Tibial artery (tissue), 4 donors: ENCODE data around the gene RBM17.
"Not testable (repeated sequence)": the region's sequence is repeated elsewhere in the genome, so short reads cannot be mapped to it uniquely, and the experiment has no call there.

Source experiments
- DNase-seq, 2 donors: peaks; one replicate each; pipeline ENCODE4 v3.0.0-alpha.2; 2019
- H3K27ac ChIP-seq, 2 donors: fragments of 200-600 bp; sonication (generic) in 1 of 2; 1 replicate in 1 of 2; 2 replicates in 1 of 2; pipeline ENCODE4 v1.5.1; 2018 to 2019; ENCODE audit warnings: mild to moderate bottlenecking in 1 of 2
- H3K27me3 ChIP-seq, 2 donors: fragments of 200-600 bp; sonication (generic) in 1 of 2; one replicate each; pipeline versions ENCODE4 v1.5.1 to v1.6.0; 2016 to 2019
- H3K36me3 ChIP-seq, 3 donors: fragments of 200-600 bp; sonication (generic) in 2 of 3; one replicate each; pipeline ENCODE4 v1.5.1; 2016 to 2019; ENCODE audit warnings: mild to moderate bottlenecking in 2 of 3
- H3K4me1 ChIP-seq, 4 donors: fragments of 200-600 bp; sonication (generic) in 2 of 4; 1 replicate in 3 of 4; 2 replicates in 1 of 4; pipeline ENCODE4 v1.5.1; 2016 to 2019
- H3K4me3 ChIP-seq, 2 donors: fragments of 200-600 bp; sonication (generic) in 1 of 2; 1 replicate in 1 of 2; 2 replicates in 1 of 2; pipeline ENCODE4 v1.5.1; 2018 to 2019; ENCODE audit warnings: mild to moderate bottlenecking in 2 of 2
- H3K9me3 ChIP-seq, 3 donors: fragments of 200-600 bp; sonication (generic) in 1 of 3; one replicate each; pipeline ENCODE4 v1.5.1; 2016 to 2019
- intact Hi-C: fragments of 100-400 bp; cut with DNase I; formaldehyde crosslinking; loops from one replicate; pipeline ENCODE4 v1.15.0; 2023; ENCODE audit warnings: low total_unique reads
- TF ChIP-seq, protein P1 (sequence below), 2 experiments: fragments of 200-600 bp in 1 of 2; fragments of 450-650 bp in 1 of 2; IDR thresholded peaks; one replicate each; pipeline ENCODE4 v1.5.1; 2017 to 2019; ENCODE audit warnings: antibody characterized with exemption in 2 of 2, mild to moderate bottlenecking in 1 of 2, moderate library complexity in 1 of 2

Gene RBM17, protein sequence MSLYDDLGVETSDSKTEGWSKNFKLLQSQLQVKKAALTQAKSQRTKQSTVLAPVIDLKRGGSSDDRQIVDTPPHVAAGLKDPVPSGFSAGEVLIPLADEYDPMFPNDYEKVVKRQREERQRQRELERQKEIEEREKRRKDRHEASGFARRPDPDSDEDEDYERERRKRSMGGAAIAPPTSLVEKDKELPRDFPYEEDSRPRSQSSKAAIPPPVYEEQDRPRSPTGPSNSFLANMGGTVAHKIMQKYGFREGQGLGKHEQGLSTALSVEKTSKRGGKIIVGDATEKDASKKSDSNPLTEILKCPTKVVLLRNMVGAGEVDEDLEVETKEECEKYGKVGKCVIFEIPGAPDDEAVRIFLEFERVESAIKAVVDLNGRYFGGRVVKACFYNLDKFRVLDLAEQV

DNA sequence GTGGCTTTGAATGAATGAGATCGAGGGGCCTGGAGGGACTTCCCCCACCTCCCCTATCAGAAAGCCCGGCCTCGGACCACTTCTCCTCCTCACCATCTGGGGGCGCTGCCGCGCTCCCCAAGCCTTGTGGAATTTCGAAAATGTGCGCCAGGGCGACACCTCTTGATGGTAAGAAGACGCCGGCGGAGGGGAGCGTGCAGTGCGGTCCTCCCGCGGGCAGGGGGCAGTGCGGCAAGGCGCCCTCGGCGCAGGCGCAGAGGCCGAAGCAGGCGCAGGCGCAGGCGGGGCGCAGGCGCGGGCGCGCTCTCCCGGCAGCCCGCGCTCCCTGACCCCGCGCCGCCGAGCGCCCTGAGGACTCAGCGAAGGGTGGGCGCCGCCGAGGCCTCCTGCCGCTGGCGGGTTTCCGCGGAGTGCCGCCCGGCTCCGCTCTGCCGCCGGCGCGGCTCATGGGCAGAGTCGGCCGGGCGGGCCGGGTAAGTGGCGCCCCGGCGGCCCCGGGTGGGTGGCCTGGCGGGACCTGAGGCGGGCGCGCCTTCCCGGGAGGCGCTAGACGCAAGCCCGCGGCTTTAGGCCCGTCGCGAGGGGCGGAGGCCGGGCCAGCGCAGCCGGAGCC, at the start of gene RBM17:
Gene RBM17, plus strand, starts transcription at position 314 of the 613 bp plus-strand sequence. CDS start 8,032 bp downstream, outside the sequence.
- intact Hi-C loops = no loop called here
- peak; percentile 97 for DNase-seq
- no peaks in the 10 kb centered on the region for H3K36me3 ChIP-seq
- H3K4me3 ChIP-seq = peak within 1 kb of the TSS; percentile 88 to 96
- TF ChIP-seq, protein P1, sequence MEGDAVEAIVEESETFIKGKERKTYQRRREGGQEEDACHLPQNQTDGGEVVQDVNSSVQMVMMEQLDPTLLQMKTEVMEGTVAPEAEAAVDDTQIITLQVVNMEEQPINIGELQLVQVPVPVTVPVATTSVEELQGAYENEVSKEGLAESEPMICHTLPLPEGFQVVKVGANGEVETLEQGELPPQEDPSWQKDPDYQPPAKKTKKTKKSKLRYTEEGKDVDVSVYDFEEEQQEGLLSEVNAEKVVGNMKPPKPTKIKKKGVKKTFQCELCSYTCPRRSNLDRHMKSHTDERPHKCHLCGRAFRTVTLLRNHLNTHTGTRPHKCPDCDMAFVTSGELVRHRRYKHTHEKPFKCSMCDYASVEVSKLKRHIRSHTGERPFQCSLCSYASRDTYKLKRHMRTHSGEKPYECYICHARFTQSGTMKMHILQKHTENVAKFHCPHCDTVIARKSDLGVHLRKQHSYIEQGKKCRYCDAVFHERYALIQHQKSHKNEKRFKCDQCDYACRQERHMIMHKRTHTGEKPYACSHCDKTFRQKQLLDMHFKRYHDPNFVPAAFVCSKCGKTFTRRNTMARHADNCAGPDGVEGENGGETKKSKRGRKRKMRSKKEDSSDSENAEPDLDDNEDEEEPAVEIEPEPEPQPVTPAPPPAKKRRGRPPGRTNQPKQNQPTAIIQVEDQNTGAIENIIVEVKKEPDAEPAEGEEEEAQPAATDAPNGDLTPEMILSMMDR (IDR thresholded peaks at IDR 0.05) = peak; percentile 100
- peaks cover 0 to 45% (median 30%) of the 10 kb centered on the region in 4 donors for H3K4me1 ChIP-seq
- peak within 1 kb of the TSS; percentile 76 to 90 for H3K27ac ChIP-seq
- peaks cover 0 to 3% of the 10 kb centered on the region in 2 donors for H3K27me3 ChIP-seq
- H3K9me3 ChIP-seq = no peaks in the 10 kb centered on the region

DNA sequence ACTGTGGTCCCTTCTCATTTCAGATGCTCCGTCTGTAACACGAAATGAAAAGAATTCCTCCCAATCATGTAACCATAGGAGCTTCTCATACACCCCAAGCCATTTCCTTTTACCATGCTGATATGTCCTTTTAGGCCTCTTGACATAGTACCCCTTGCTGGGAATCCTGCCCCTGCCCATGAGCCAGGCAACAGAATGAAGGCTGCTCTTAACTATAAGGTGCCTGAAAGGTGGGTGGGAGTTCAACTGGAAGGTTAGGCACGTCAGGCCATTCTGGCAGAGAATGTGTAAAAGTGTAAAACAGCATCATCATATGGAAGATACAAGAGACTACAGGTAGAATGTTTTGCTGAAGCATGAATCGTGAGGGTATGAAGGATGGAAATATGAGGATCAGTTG, 49.1 kb upstream of the RBM17 start:
- Histone ChIP-seq H3K36me3 (no peaks in the 10 kb centered on the region), H3K9me3 (no peaks in the 10 kb centered on the region), H3K27ac (no peak overlapping the region), H3K4me1 (no peaks in the 10 kb centered on the region), H3K27me3 (peaks cover 0 to 5% of the 10 kb centered on the region in 2 donors), H3K4me3 (no peak overlapping the region)
- DNase-seq = no peak
- intact Hi-C loops = no loop called here
- TF ChIP-seq, protein P1 (IDR thresholded peaks at IDR 0.05) = no peak

DNA sequence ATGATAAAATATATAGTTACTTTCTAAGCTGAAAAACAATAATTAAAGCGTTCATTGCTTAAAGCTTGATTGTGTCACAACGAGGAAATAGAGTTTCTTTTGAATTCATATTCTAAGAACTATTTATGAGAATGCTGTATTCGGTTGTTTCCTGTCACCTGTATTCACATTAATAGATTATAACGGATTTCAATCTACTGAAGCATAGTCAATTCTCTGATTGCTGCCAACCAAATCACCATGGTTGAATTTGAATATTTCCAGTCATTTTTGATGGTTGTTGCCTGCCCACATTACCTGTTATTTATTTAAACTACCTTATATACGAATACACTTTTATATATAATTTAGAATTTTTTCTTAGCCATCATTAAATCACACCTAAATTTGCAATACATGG, 48.6 kb upstream of the RBM17 start:
- Histone ChIP-seq H3K4me3 (no peak overlapping the region), H3K9me3 (no peaks in the 10 kb centered on the region), H3K27ac (no peak overlapping the region), H3K36me3 (no peaks in the 10 kb centered on the region), H3K27me3 (peaks cover 0 to 5% of the 10 kb centered on the region in 2 donors), H3K4me1 (no peaks in the 10 kb centered on the region)
- no peak for DNase-seq
- TF ChIP-seq, protein P1 (IDR thresholded peaks at IDR 0.05) = no peak
- intact Hi-C loops = no loop called here

DNA sequence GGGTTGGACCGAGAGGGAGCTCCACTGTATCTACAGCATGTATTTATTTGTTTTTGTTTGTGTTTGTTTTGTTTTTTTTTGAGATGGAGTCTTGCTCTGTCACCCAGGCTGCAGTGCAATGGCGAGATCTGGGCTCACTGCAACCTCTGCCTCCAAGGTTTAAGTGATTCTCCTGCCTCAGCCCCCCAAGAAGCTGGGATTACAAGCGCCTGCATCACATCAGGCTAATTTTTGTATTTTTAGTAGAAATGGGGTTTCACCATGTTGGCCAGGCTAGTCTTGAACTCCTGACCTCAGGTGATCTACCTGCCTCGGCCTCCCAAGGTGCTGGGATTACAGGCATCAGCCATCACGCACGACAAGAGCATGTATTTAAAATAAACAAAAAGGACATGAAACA, 45.5 kb upstream of the RBM17 start:
- H3K4me1 ChIP-seq, H3K9me3 ChIP-seq, DNase-seq, intact Hi-C loops, H3K36me3 ChIP-seq, H3K4me3 ChIP-seq, H3K27ac ChIP-seq, H3K27me3 ChIP-seq: not testable (repeated sequence)

DNA sequence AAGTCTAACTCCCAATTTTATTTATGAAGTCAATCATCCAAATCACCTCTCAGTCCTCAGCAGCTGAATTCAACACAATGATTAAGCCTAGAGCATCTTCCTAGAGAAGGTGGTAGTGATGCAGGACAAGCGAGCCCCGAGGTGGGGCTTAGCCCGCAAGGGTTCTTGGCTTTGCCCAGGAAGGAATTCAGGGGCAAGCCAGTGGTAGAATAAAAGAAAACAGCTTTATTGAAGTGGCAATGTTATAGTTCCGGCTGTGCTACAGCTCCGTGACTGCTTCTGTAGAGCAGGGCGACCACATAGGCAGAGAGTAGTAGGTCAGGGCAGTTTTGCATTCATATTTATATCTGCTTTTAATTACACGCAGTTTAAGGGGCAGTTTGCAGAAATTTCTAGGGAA, 44.8 kb upstream of the RBM17 start:
- H3K4me1 ChIP-seq = no peaks in the 10 kb centered on the region
- H3K9me3 ChIP-seq = no peaks in the 10 kb centered on the region
- H3K27ac ChIP-seq = no peak overlapping the region
- TF ChIP-seq, protein P1 (IDR thresholded peaks at IDR 0.05) = no peak
- H3K36me3 ChIP-seq = no peaks in the 10 kb centered on the region
- no peak for DNase-seq
- intact Hi-C loops = no loop called here
- H3K4me3 ChIP-seq = no peak overlapping the region
- H3K27me3 ChIP-seq = peaks cover 0 to 5% of the 10 kb centered on the region in 2 donors

DNA sequence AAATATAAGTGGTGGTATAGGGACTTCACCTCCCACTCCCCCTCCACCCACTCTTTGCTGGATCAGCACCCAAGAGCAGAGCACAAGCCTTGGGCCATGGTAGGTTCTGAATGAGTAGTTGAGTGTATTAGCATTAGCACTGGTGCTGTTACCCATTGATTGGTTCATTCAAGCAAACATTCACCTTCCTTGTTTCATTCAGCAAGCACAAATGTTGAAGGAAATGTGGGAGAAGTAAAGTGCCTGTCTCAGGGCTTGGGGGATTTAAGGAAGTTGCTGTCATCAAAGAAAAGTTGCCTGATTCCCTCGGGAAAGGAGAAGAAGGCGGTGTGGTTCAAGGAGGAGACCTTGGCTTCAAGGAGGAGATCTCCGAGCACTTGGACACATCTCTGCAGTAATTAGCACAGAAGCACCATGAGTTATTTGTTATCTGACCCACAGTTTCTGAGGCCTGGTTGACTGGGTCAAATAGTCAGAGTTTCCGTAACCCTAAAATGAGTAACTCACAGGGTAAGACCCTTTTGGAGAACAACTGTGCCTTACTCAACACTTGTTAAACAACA, 44.0 kb upstream of the RBM17 start:
- Histone ChIP-seq H3K36me3 (no peaks in the 10 kb centered on the region), H3K4me1 (no peaks in the 10 kb centered on the region), H3K9me3 (no peaks in the 10 kb centered on the region), H3K27me3 (peaks cover 0 to 5% of the 10 kb centered on the region in 2 donors), H3K4me3 (no peak overlapping the region), H3K27ac (no peak overlapping the region)
- intact Hi-C loops = no loop called here
- DNase-seq = no peak
- TF ChIP-seq, protein P1 (IDR thresholded peaks at IDR 0.05) = no peak
